BJ (cell line): ENCODE data around the gene LY86. TPM values are rescaled to one million over a fixed set of nuclear protein-coding genes. Genes with fewer than 3 reads are reported as not detected.

Experiments used
- CTCF ChIA-PET: fragments of 350-600 bp; formaldehyde crosslinking; extraction: SDS; loops from one replicate; lab custom pipeline; 2021; ENCODE audit warnings: antibody characterized with exemption, inconsistent platforms; lab: Yijun Ruan, JAX
- POLR2A ChIA-PET: fragments of 300-600 bp; sonication (Branson Sonifier 250); formaldehyde crosslinking; extraction: SDS; loops from one replicate; lab custom pipeline; 2021; ENCODE audit warnings: antibody characterized with exemption; lab: Charles Lee
- DNase-seq: peaks from one replicate; pipeline ENCODE4 v3.0.0-alpha.2; 2011; ENCODE audit warnings: low read depth
- H3K27me3 ChIP-seq: 2 replicates; pipeline ENCODE4 v1.6.0; 2011; ENCODE audit warnings: low read length; ENCODE audit not compliant: control insufficient read depth, insufficient read depth
- H3K36me3 ChIP-seq: 2 replicates; pipeline ENCODE4 v1.5.1; 2011; ENCODE audit warnings: low read length; ENCODE audit not compliant: control insufficient read depth, insufficient read depth
- H3K4me3 ChIP-seq: 2 replicates; pipeline ENCODE4 v1.5.1; 2011; ENCODE audit warnings: low read depth, mild to moderate bottlenecking, control low read depth, low read length
- polyA plus RNA-seq: library from polyadenylated mRNA; depleted of rRNA; stranded (reverse); fragments of >200 nt; gene quantifications from 2 replicates; pipeline ENCODE4 v1.2.3, GENCODE V29; 2011
- TF ChIP-seq, protein P1 (sequence below): IDR thresholded peaks from 2 replicates; pipeline ENCODE4 v1.5.1; 2011; ENCODE audit warnings: low read depth, mild to moderate bottlenecking, control low read depth, inconsistent platforms, low read length, moderate library complexity; ENCODE audit not compliant: insufficient read depth

The LY86 gene
- polyA plus RNA-seq, 1 experiment = not detected

GRCh38 chr6:6585003-6585311 lies 3.6 kb upstream of the LY86 start:
- no peak overlapping the region for H3K4me3 ChIP-seq
- H3K27me3 ChIP-seq = no peaks in the 10 kb centered on the region
- H3K36me3 ChIP-seq = no peaks in the 10 kb centered on the region
- no peak for DNase-seq
- ChIA-PET POLR2A (no interaction called here), CTCF (no interaction called here)
- TF ChIP-seq, protein P1, sequence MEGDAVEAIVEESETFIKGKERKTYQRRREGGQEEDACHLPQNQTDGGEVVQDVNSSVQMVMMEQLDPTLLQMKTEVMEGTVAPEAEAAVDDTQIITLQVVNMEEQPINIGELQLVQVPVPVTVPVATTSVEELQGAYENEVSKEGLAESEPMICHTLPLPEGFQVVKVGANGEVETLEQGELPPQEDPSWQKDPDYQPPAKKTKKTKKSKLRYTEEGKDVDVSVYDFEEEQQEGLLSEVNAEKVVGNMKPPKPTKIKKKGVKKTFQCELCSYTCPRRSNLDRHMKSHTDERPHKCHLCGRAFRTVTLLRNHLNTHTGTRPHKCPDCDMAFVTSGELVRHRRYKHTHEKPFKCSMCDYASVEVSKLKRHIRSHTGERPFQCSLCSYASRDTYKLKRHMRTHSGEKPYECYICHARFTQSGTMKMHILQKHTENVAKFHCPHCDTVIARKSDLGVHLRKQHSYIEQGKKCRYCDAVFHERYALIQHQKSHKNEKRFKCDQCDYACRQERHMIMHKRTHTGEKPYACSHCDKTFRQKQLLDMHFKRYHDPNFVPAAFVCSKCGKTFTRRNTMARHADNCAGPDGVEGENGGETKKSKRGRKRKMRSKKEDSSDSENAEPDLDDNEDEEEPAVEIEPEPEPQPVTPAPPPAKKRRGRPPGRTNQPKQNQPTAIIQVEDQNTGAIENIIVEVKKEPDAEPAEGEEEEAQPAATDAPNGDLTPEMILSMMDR = no peak

DNA sequence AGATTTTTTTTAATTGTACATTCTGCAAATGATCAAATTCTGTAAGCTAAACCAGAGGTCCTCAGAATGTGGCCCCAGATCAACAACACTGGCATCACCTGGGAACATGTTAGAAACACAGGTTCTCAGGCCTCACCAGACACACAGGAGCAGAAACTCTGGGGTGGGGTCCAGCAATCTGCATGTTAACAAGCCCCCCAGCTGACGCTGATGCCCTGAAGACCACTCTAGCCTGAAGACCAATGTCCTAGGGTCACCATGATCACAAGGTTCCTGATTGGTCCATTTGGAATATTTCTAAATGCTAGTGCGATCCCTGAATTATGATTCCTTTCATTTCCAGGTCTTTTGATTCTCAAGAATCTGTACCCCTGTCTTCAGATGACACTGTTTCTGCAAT lies 2.4 kb upstream of the LY86 start:
- Histone ChIP-seq H3K27me3 (no peaks in the 10 kb centered on the region), H3K36me3 (no peaks in the 10 kb centered on the region), H3K4me3 (no peak overlapping the region)
- DNase-seq = no peak
- ChIA-PET CTCF (no interaction called here), POLR2A (no interaction called here)
- TF ChIP-seq, protein P1 = no peak

DNA sequence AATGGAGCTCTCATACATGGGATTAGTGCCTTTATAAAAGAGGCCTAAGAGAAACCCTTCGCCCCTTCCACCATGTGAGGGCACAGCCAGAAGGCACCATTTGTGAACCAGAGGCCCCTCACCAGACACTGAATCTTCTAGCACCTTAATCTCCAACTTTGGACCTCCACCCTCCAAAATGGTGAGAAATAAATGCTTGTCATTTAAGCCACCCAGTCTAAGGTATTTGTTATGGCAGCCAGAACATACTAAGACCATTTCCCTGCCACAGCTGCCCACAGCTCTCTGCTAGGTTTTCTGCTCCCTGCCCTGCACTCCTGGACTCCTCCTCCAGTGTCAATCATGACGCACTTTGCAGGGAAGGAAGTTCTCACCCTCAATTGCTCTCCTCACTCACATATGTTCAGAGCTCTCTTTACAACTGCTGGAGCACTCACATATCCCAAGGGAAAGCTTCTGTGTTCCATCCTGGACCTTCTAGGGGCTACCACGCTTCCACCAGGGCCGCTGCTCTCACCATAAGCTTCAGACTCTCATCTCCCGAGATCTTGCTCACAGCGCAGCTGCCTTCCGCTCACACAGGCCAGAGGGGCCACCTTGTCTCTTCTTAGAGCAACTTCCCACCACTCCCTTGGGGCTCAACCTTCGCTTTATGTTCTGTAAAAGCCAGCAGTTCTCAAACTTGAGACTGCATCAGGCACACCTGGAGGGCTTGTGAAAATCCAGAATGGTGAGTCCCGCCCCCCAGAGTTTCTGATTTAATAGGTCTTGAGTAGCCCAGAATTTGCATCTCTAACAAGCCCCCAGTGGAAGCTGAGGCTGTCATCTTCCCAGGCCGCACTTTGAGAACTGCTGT lies 1.6 kb upstream of the LY86 start:
- Histone ChIP-seq H3K4me3 (no peak overlapping the region), H3K36me3 (no peaks in the 10 kb centered on the region), H3K27me3 (no peaks in the 10 kb centered on the region)
- CTCF ChIA-PET = no interaction called here
- POLR2A ChIA-PET = no interaction called here
- no peak for DNase-seq
- TF ChIP-seq, protein P1 = no peak

DNA sequence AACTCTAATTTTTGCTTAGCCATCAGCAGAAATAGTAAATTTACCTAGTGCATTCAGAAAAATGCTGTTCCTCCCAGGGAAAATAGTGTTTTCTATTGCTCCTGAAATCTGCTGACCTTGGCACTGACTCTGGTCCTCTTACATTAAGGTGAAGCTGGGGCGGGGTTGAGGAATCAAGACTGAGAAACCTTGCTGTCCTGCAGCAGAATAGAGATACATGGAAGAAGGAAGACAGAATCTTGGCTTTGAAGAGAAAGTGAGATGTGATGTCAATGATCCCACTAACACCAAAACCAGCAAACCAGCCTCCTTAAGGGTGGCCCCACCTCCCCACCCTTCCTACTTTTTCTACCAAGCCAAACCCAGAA lies 840 bp upstream of the LY86 start:
- TF ChIP-seq, protein P1 = no peak
- H3K27me3 ChIP-seq = no peaks in the 10 kb centered on the region
- H3K36me3 ChIP-seq = no peaks in the 10 kb centered on the region
- no peak for DNase-seq
- H3K4me3 ChIP-seq = no peak overlapping the region
- CTCF ChIA-PET = no interaction called here
- POLR2A ChIA-PET = no interaction called here

DNA sequence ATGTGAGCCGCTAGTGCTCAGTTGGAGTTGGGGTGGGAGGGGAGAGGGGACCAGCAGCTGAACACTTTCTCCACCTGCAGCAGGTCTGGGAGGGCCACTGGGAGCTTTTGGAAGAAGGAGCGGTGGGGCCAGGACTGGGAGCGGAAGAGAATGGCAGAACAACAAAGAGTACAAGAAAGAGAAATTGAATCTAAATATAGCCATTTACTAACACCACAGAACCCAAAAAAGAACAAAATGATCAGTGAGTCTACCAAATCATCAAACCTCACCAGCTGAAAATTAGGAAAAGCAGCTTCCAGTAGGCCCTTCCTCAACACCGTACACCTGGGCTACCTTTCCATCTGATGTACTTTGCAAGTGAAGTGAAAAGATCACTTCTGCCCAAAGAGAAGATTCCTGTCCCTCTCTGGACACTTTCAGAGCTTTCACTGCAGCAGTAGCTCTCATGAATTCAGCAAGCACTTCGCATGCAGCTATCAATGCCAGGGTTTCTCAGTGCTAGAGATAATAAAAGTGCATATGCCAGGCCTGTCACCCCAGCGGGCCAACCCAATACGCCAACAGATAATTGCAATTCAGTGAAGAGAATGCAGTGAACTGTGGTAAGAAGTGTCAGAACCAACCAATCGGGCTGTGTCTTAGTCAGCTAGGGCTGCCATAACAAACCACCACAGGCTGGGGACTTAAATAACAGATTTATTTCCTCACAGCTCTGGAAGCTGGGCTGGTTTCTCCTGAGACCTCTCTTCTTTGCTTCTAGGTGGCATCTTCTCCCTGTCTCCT lies 597 bp downstream of the LY86 start:
- CTCF ChIA-PET = no interaction called here

More for the DNA sequence above, 597 bp downstream of the LY86 start:
- no peaks in the 10 kb centered on the region for H3K27me3 ChIP-seq
- no peaks in the 10 kb centered on the region for H3K36me3 ChIP-seq
- no peak overlapping the region for H3K4me3 ChIP-seq
- TF ChIP-seq, protein P1 = no peak
- POLR2A ChIA-PET = no interaction called here
- DNase-seq = no peak
